T-helper 2 cell (primary cell): Measurements from ENCODE around the gene MDM2.
A peak's percentile ranks its signal among the peaks of the same experiment; 100 is the strongest.

Experiments
- DNase-seq, 5 experiments: peaks; one replicate each; pipeline versions ENCODE4 v3.0.0 to v3.0.0-alpha.2; 2012 to 2022

The MDM2 gene

GRCh38 chr12:68880660-68881325 lies 72.8 kb downstream of the MDM2 start:
- DNase-seq = no peak

GRCh38 chr12:68882251-68882964 lies 74.4 kb downstream of the MDM2 start:
- DNase-seq = no peak

- no peak for DNase-seq
These were observed 75.2 kb downstream of the MDM2 start for GRCh38 chr12:68883151-68883550.

GRCh38 chr12:68884251-68884650 lies 76.3 kb downstream of the MDM2 start:
- DNase-seq = no peak

GRCh38 chr12:68885381-68885780 lies 77.4 kb downstream of the MDM2 start:
- DNase-seq = no peak

- DNase-seq = no peak
These were observed 78.9 kb downstream of the MDM2 start for GRCh38 chr12:68886636-68887572.

GRCh38 chr12:68887641-68888040 lies 79.7 kb downstream of the MDM2 start:
- no peak for DNase-seq

- DNase-seq = peak in 1 of 5 experiments; percentile 82
These were observed 80.3 kb downstream of the MDM2 start for GRCh38 chr12:68888243-68888642.

GRCh38 chr12:68890701-68891113 lies 82.7 kb downstream of the MDM2 start:
- DNase-seq = no peak

- no peak for DNase-seq
These were observed 83.2 kb downstream of the MDM2 start for GRCh38 chr12:68891141-68891540.

- no peak for DNase-seq
These were observed 85.2 kb downstream of the MDM2 start for GRCh38 chr12:68893201-68893600.

GRCh38 chr12:68893741-68894140 lies 85.8 kb downstream of the MDM2 start:
- DNase-seq = no peak

GRCh38 chr12:68894276-68894855 lies 86.4 kb downstream of the MDM2 start:
- no peak for DNase-seq

- no peak for DNase-seq
These were observed 89.0 kb downstream of the MDM2 start for GRCh38 chr12:68896881-68897540.

- no peak for DNase-seq
These were observed 91.3 kb downstream of the MDM2 start for GRCh38 chr12:68899251-68899771.

- DNase-seq = no peak
These were observed 92.3 kb downstream of the MDM2 start for GRCh38 chr12:68900241-68900640.
